GM19467 (cell line): Measurements from ENCODE around the gene SMIM32.

Source experiments
- ATAC-seq: cut with Tn5 transposase; IDR thresholded peaks from one replicate; pipeline ENCODE4 v1.9.1; 2021; ENCODE audit warnings: mild to moderate bottlenecking, moderate library complexity; ENCODE audit not compliant: unreplicated experiment

Gene SMIM32

GRCh38 chr5:136208916-136209315 is 16.0 kb upstream of the SMIM32 start:
- ATAC-seq: no peak

- no peak for ATAC-seq
Observed at GRCh38 chr5:136207631-136208030, 14.7 kb upstream of the SMIM32 start.

GRCh38 chr5:136206361-136206760 is 13.4 kb upstream of the SMIM32 start:
- ATAC-seq: no peak

- ATAC-seq: no peak
Observed at GRCh38 chr5:136205941-136206340, 13.0 kb upstream of the SMIM32 start.

GRCh38 chr5:136205061-136205702 is 12.2 kb upstream of the SMIM32 start:
- ATAC-seq: no peak

- no peak for ATAC-seq
Observed at GRCh38 chr5:136203303-136203922, 10.5 kb upstream of the SMIM32 start.

- ATAC-seq: no peak
Observed at GRCh38 chr5:136202469-136203205, 9.7 kb upstream of the SMIM32 start.

- ATAC-seq: no peak
Observed at GRCh38 chr5:136201870-136202269, 8.9 kb upstream of the SMIM32 start.

- no peak for ATAC-seq
Observed at GRCh38 chr5:136200761-136201160, 7.8 kb upstream of the SMIM32 start.

GRCh38 chr5:136200130-136200529 is 7.2 kb upstream of the SMIM32 start:
- no peak for ATAC-seq

GRCh38 chr5:136199408-136199807 is 6.4 kb upstream of the SMIM32 start:
- no peak for ATAC-seq

- ATAC-seq: no peak
Observed at GRCh38 chr5:136198453-136198852, 5.5 kb upstream of the SMIM32 start.

- no peak for ATAC-seq
Observed at GRCh38 chr5:136197462-136198142, 4.6 kb upstream of the SMIM32 start.

- no peak for ATAC-seq
Observed at GRCh38 chr5:136195971-136196820, 3.2 kb upstream of the SMIM32 start.

GRCh38 chr5:136194576-136194975 is 1.6 kb upstream of the SMIM32 start:
- ATAC-seq: no peak

GRCh38 chr5:136193322-136193935 is 467 bp upstream of the SMIM32 start:
- no peak for ATAC-seq

GRCh38 chr5:136192015-136192525 is 892 bp downstream of the SMIM32 start:
- ATAC-seq: no peak

- ATAC-seq: no peak
Observed at GRCh38 chr5:136191304-136192014, 1.5 kb downstream of the SMIM32 start.

GRCh38 chr5:136190904-136191303 is 2.1 kb downstream of the SMIM32 start:
- no peak for ATAC-seq
